Anterior cingulate cortex (tissue), 58 donors: ENCODE results near the gene GPR158.

ENCODE experiments used
- DNase-seq, 58 donors: peaks; one replicate each; lab custom pipeline; 2025; lab: John Stamatoyannopoulos, UW

The GPR158 gene

DNA sequence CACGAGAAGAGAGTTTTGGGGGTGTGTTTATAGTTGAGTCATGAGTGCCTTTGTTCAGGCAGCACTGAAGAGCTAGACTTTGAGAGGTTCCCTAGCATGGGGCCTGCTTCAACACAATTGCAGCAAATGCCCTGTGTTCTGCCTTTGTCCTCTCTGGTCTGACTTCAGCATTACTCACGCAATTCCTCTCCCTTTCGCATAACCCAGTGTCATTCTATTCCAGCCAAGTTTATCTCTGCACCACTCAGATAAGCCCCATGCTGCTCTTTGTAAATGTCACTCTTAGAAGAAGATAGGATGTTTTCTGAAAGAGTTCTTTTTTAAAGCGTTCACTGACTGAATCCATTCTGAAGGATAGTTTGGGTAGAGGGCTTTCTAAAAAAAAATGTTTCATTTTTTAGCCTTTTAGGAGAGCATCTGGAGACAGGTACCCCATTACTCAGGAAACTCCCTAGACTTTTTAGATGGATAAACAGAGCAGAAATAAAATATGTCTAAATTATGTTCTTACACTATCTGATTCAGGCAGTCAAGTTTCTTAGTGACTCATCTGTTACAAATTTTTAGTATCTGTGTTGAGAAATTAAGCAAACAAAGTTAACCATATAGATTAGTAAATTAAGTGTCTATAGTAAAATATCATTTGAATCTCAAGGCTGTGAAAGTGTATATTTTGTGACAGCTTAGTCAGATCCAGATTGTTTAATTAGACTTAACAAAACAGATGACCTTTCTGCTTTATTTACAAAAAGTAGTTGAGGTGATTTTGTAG, 318.5 kb downstream of the GPR158 start:
- DNase-seq = peak in 1 of 58 donors; percentile 4

DNA sequence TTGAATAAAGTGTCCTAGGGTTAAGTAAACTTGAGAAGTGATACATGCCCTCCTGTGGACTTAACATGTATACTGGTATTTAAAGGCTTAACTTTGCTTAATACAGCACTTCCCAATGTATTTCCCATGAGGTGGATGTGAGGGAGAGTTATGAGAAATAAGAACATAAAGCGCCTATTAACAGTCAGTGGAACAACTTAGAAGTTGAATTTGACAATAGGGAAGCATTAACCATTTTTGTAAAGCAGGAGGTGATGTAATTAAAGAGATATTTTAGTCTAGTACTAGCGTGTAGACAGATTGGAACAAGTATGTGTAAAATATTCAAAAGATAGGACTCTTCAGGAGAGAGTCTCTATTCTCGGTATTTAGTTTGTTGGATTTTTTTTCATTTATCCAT, 322.4 kb downstream of the GPR158 start:
- DNase-seq = no peak

DNA sequence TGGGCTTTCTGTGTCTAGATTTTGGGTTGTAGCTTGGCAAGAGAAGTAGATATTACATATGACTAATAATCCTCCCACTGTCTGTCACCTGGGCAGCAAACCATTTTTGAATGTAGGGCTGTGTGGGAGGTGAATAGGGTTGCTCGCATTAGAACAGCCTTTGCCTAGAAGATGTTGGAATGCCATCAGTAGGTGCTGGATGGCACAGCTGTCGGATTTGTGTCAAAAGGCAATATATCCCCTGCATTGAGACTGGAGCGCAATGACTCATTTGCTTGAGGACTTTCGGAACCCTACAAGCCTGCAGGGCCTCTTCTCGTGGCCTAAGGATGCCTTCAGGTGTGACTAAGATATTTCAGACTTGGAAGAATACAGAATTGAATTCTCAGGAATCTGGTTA, 323.8 kb downstream of the GPR158 start:
- no peak for DNase-seq

DNA sequence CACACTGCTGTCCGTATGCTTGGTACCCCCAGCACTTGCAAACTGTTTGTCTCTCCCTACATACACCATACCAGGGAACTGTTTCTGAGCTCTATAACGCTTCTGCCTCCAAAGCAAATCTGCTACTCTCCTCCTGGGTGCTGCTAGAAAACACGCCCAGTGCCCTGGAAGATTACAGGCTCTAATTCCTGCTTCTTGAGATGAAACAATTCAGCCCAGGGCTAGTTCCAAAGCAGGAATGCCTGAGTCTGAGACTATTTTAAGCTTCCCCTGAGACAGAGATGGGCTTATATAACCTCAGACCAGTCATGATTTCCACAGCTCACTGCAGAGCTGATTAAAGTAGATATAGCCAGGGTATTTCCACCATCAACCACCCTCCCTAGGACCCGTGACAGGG, 327.1 kb downstream of the GPR158 start:
- DNase-seq = no peak

DNA sequence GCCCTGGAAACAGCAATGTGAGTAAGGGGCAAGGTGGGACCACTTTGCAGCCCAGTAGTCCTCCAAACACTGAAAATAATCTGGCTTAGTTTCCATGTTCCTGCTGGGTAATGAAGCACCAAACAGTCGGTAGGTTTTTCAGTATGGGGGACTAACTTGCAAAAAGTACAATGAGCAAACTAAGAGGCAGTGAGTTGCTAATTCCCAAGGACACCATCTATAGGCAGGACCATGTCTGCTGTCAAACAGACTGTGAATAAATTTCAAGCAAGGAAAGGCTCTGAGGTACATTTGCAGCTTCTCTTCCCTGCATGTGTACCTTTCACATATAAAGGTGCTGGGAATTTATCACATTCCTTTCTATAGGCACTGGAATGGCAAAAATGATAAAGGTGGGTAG, 327.7 kb downstream of the GPR158 start:
- no peak for DNase-seq

- DNase-seq = no peak
Measured at GRCh38 chr10:25504306-25504705, 329.5 kb downstream of the GPR158 start.

DNA sequence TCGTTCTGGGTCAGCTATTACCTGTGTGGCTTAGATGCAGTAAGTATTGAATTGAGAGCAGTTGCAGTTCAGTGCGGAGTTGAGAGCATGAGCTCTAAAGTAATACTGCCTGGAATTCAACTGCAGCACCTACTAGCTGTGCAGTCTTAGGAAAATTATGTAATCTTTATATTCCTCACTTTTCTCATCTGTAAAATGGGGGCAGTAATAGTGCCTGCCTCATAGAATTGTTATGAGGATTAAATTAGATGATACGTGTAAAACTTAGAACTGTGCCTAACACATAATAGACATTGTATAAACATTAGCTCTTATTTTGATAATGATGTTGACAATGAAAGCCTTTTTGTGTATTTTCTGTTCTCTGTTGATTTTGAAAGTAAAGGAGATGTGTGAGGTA, 330.0 kb downstream of the GPR158 start:
- DNase-seq = no peak

- DNase-seq = no peak
Measured at GRCh38 chr10:25505466-25505865, 330.7 kb downstream of the GPR158 start.

- no peak for DNase-seq
Measured at GRCh38 chr10:25506821-25507335, 332.1 kb downstream of the GPR158 start.

GRCh38 chr10:25508112-25508815, 333.5 kb downstream of the GPR158 start:
- DNase-seq = no peak

DNA sequence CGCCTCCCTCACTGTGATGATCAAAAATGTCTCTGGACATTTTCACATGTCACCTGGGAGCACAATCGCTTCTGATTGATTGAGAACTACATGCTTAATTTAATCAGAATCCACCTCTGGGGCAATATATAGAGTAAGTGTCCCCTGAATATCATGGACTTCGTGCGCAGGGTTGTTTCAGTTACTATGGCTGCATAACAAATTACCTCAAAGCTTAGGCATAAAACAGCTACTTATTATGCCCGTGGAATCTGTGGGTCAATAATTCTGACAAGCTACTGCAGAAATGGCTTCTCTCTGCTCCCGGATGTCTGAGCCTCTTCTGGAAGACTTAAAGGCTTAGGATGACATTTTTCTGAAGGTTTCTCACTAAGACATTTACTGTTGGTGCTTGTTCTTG, 334.4 kb downstream of the GPR158 start:
- DNase-seq = no peak

DNA sequence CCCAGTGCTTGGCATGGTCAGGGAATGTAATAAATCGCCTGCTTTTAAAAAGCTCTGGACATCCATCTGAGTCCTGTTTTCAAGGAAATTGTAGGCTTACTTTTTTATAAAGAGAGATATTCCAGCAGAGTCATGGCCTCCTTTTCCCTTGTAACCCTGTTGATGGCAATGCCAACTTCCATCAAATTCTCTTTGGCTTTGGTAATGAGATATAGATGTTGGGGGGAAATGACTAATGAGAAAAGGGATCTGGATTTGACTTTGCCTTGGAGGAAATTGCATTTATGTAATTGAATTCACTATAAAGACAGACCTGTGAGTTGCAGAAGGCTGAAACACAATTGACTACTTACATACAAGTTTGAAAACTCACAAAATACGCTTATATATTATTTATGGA, 347.5 kb downstream of the GPR158 start:
- no peak for DNase-seq

- no peak for DNase-seq
Measured at GRCh38 chr10:25522946-25523608, 348.3 kb downstream of the GPR158 start.

DNA sequence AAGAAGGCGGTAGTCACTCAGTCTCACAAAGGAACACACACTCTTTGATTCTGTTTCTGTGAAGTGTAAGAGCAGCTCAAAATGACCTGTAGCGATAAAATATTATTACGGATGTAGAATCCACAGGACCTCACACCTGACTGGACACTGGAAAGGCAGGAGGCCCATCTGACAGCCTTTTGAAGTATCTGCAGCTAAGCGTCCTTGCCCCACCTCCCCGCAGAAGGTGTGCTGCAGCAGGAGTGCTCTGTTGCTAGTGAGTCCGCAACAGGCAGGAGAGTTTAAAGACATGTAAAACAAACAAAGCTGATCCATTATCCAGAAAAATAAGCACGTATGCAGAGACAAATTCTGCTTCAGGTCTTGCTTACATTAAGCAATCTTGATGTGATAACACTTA, 355.5 kb downstream of the GPR158 start:
- DNase-seq = no peak

DNA sequence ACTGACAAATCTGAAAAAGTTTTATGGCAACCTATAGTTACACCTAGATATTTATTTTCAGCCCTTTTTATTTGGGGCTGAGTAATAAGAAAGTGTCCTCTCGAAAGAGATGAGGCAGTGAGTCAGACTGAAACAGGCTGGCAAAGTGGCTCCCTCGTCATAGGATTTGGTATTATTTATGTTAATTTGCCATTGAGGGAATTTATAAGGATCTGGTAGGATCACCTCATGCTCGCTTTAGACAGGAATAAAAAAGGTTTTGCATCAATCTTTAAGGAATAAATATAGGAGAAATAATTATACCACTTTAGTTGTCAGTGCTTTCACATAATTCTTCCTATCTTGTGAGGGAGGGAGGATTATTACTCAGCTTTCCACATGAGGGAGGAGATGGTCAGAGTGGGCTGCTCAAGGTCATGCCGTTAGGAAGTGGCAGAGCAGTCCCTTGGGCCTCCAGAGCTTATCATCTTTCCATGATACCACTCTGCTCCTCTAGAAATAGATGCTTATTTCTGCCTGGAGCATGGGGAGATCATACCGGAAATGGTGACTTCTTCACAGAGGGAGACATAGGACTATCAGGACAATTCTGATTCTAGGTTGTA, 356.8 kb downstream of the GPR158 start:
- DNase-seq = no peak

DNA sequence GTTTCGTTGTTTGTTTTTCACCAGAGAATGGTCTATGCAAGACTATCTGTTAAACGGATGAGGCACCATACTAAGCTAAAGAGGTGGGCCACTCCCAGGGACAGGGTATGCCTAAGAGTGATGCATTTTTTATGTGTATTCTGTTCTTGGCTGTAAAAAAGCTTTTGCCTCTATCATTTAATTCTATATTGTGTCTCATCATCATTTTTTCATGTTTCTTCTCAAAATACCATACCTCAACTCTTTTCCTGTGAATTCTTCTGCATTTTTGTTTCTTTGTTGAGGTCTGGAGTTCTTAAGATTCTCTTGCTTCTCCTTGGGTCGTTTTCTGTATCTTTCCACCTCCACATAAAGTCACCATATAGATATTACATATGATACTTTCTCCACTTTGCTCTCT, 357.4 kb downstream of the GPR158 start:
- DNase-seq = no peak

GRCh38 chr10:25536027-25536426, 361.2 kb downstream of the GPR158 start:
- no peak for DNase-seq

DNA sequence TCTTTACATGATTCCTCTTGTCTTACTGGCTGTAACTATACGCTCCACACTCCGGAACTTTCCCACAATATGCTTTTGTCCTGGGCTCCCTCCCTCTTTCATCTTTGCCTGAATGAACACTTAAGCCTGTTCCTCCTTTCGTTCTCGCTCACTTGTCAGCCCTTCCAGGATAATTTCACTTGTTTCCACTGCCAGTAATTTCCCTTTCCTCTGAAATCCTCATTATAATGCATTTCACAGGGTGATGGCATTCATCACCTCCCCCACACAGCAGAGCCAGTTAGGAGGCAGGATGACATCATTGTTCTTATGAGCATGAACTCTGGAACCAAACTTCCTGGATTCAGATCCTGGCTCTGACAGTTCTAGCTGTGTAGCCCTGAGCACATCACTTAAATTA, 372.6 kb downstream of the GPR158 start:
- DNase-seq = peak in 2 of 58 donors; percentile 9

DNA sequence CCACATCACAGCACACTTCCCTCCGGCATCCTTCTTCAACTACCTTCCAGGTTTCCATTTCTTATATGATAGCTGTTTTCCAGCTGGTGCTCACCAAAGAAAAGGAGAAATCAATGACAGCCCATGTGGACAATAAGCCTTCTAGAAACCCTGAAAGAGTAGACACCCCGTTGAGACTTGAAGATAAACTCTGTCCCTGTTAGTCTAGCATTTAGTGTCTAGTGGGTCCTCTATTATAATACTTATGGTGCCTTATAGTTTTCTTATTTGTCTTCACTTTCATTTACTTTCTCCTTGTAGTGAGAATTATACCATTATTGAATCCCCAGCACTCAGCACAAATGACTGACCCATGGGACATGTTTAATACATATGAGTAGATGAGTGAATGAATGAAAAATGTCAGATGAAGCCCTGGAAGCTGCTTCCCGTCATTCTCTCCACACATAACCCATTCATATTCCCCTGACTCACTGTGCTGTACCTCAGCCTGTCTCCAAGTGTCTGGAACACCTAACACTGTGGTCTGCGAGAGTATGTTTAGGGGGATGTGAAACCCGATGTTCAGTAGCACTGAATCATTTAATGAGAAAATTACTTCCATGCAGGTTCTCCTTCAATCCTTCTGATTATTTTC, 377.6 kb downstream of the GPR158 start:
- DNase-seq = no peak

GRCh38 chr10:25555865-25556264, 381.1 kb downstream of the GPR158 start:
- DNase-seq = no peak

GRCh38 chr10:25556457-25556856, 381.7 kb downstream of the GPR158 start:
- DNase-seq = no peak
